Hepatocyte (in vitro differentiated cells): Measurements from ENCODE around the gene DNM3. TPM values are rescaled to one million over a fixed set of nuclear protein-coding genes. Genes with fewer than 3 reads are reported as not detected.
A peak's percentile ranks its signal among the peaks of the same experiment; 100 is the strongest.

Source experiments
- DNase-seq: peaks from one replicate; pipeline ENCODE4 v3.0.0-alpha.2; 2016; ENCODE audit warnings: low spot score
- H2AFZ ChIP-seq: fragments of 200-600 bp; sonication (generic); 2 replicates; pipeline ENCODE4 v1.6.0; 2016; ENCODE audit warnings: antibody characterized with exemption, mild to moderate bottlenecking
- H3K27ac ChIP-seq: fragments of 200-600 bp; sonication (generic); 2 replicates; pipeline ENCODE4 v1.5.1; 2016; ENCODE audit warnings: mild to moderate bottlenecking
- H3K27me3 ChIP-seq: fragments of 200-600 bp; sonication (generic); 2 replicates; pipeline ENCODE4 v1.6.1; 2016
- H3K36me3 ChIP-seq: fragments of 200-600 bp; sonication (generic); replicated peaks from 2 replicates; pipeline ENCODE4 v1.5.1; 2016; ENCODE audit warnings: low read depth; ENCODE audit not compliant: insufficient read depth
- H3K4me1 ChIP-seq: fragments of 200-600 bp; sonication (generic); 2 replicates; pipeline ENCODE4 v1.5.1; 2016; ENCODE audit warnings: mild to moderate bottlenecking, moderate library complexity; ENCODE audit not compliant: insufficient read depth
- H3K4me2 ChIP-seq: fragments of 200-600 bp; sonication (generic); 2 replicates; pipeline ENCODE4 v1.6.0; 2016
- H3K4me3 ChIP-seq: fragments of 200-600 bp; sonication (generic); 2 replicates; pipeline ENCODE4 v1.5.1; 2016; ENCODE audit warnings: mild to moderate bottlenecking
- H3K79me2 ChIP-seq: fragments of 200-600 bp; sonication (generic); 2 replicates; pipeline ENCODE4 v1.6.0; 2017; ENCODE audit warnings: mild to moderate bottlenecking
- H3K9me2 ChIP-seq: fragments of 200-600 bp; sonication (generic); replicated peaks from 2 replicates; pipeline ENCODE4 v1.6.0; 2017; ENCODE audit warnings: mild to moderate bottlenecking; ENCODE audit not compliant: insufficient read depth
- H3K9me3 ChIP-seq: fragments of 200-600 bp; sonication (generic); 2 replicates; pipeline ENCODE4 v1.5.1; 2016; ENCODE audit warnings: low read depth, mild to moderate bottlenecking
- H4K20me1 ChIP-seq: fragments of 200-600 bp; sonication (generic); 2 replicates; pipeline ENCODE4 v1.6.0; 2016; ENCODE audit warnings: mild to moderate bottlenecking; ENCODE audit not compliant: insufficient read depth, poor library complexity, severe bottlenecking
- EZH2 ChIP-seq: fragments of 200-600 bp; sonication (generic); IDR thresholded peaks from 2 replicates; pipeline ENCODE4 v1.6.1; 2016; ENCODE audit warnings: antibody characterized with exemption, mild to moderate bottlenecking, borderline replicate concordance
- EZH2phosphoT487 ChIP-seq: fragments of 200-600 bp; sonication (generic); IDR thresholded peaks from one replicate; pipeline ENCODE4 v1.6.1; 2018; ENCODE audit warnings: antibody characterized with exemption, mild to moderate bottlenecking, low read depth, moderate library complexity; ENCODE audit not compliant: unreplicated experiment, severe bottlenecking
- WGBS: methylation state at CpG from one replicate; pipeline ENCODE4 v1.1.6; 2016; ENCODE audit warnings: low lambda C conversion rate; ENCODE audit errors: missing lambda C conversion rate; 5-methylcytosine and 5-hydroxymethylcytosine counted together
- microRNA counts: library from miRNA; unstranded; fragments of <30 nt; microRNA quantifications from one replicate; lab custom pipeline; 2017
- microRNA-seq: library from miRNA; unstranded; fragments of <30 nt; microRNA quantifications from one replicate; pipeline ENCODE4, GENCODE V29; 2017
- polyA plus RNA-seq: library from polyadenylated mRNA; unstranded; fragments of >200 nt; fragmentation: Nextera tagmentation; extraction: Ambion mirVana; gene quantifications from 2 replicates; pipeline ENCODE4 v1.2.1, GENCODE V29; 2016
- small RNA-seq: library from RNA; depleted of rRNA; stranded (forward); fragments of <200 nt; gene quantifications from one replicate; pipeline ENCODE3, GENCODE V24; 2014
- total RNA-seq: library from RNA; depleted of rRNA; stranded (reverse); fragments of >200 nt; gene quantifications from 2 replicates; pipeline ENCODE4 v1.2.3, GENCODE V29; 2014
- TF ChIP-seq, protein P1 (sequence below): fragments of 200-600 bp; sonication (generic); IDR thresholded peaks from 2 replicates; pipeline ENCODE4 v1.5.1; 2016; ENCODE audit warnings: antibody characterized with exemption, mild to moderate bottlenecking; ENCODE audit not compliant: poor library complexity

Gene DNM3
- total and polyA plus RNA-seq, 2 experiments from 2014 or later: 1.5 TPM; not detected in 1

DNA sequence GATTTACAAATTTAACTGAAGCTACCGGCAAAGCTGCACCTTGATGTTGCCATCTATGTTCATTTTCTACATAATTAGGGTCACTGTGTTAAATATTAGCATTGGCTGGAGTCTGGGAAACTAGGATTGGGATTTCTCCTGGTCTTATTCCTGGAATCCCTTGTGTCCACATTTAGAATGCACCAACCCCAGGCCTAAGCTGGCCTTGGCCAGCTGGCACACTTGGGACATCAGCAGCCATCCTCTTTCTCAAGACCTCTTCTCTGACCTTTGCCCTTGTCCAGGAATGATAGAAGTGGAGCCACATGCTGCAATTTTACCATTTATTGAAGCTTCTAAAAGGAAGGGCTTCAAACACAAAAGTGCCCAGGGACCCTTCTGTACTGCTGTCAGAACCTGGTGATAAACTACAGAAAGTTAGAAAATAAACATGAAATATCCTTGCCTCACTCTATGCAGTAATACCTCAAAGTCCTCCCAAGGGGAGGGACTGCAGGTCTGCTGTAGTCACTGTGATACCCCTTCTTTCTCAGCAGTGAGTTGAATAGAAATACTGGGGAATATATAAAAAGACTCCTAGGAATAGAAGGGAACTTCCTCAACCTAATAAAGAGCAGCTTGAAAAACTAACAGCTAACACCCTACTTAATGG is 616.3 kb downstream of the DNM3 start:
- Histone ChIP-seq H2AFZ (no peak overlapping the region), H3K79me2 (no peaks in the 10 kb centered on the region), H3K27ac (no peak overlapping the region), H3K9me2 (no peaks in the 10 kb centered on the region), H3K9me3 (no peaks in the 10 kb centered on the region), H3K36me3 (no peaks in the 10 kb centered on the region), H3K27me3 (no peaks in the 10 kb centered on the region), H3K4me3 (no peak overlapping the region), H3K4me1 (peaks cover 26% of the 10 kb centered on the region), H4K20me1 (no peaks in the 10 kb centered on the region), H3K4me2 (no peak overlapping the region)
- TF ChIP-seq EZH2phosphoT487 (no peak), EZH2 (no peak)
- TF ChIP-seq, protein P1, sequence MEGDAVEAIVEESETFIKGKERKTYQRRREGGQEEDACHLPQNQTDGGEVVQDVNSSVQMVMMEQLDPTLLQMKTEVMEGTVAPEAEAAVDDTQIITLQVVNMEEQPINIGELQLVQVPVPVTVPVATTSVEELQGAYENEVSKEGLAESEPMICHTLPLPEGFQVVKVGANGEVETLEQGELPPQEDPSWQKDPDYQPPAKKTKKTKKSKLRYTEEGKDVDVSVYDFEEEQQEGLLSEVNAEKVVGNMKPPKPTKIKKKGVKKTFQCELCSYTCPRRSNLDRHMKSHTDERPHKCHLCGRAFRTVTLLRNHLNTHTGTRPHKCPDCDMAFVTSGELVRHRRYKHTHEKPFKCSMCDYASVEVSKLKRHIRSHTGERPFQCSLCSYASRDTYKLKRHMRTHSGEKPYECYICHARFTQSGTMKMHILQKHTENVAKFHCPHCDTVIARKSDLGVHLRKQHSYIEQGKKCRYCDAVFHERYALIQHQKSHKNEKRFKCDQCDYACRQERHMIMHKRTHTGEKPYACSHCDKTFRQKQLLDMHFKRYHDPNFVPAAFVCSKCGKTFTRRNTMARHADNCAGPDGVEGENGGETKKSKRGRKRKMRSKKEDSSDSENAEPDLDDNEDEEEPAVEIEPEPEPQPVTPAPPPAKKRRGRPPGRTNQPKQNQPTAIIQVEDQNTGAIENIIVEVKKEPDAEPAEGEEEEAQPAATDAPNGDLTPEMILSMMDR: no peak
- WGBS: 95% methylated on average over 1 of the region's 1 CpG
- DNase-seq: no peak

DNA sequence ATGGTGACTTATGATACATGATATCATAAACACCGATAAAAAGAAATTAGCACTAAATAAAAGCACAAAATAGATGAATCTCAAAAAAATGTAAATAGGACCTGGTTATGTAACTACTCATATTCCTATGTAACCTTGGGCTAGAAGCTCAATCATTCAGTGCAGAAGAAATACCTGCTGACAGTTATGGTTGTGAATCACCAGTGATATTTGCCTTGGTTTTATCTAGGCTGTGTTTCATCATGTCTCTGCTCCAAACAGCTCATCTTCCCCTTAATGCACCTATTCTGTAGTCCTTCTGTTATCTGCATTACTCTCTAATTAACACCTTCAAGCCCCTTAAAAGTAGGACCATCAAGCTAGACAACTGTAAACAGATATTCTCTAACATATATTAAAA is 618.9 kb downstream of the DNM3 start:
- no peaks in the 10 kb centered on the region for H3K36me3 ChIP-seq
- H3K4me3 ChIP-seq: no peak overlapping the region
- no peaks in the 10 kb centered on the region for H3K27me3 ChIP-seq
- H2AFZ ChIP-seq: no peak overlapping the region
- H3K9me2 ChIP-seq: no peaks in the 10 kb centered on the region
- H3K4me2 ChIP-seq: peak overlapping the region; percentile 32
- TF ChIP-seq, protein P1: no peak
- TF ChIP-seq EZH2phosphoT487: no peak
- TF ChIP-seq EZH2: no peak
- H4K20me1 ChIP-seq: no peaks in the 10 kb centered on the region
- no peak for DNase-seq
- H3K79me2 ChIP-seq: no peaks in the 10 kb centered on the region
- H3K9me3 ChIP-seq: no peaks in the 10 kb centered on the region
- H3K4me1 ChIP-seq: peaks cover 20% of the 10 kb centered on the region
- WGBS: 67% methylated on average over 1 of the region's 1 CpG
- peak overlapping the region; percentile 49 for H3K27ac ChIP-seq

DNA sequence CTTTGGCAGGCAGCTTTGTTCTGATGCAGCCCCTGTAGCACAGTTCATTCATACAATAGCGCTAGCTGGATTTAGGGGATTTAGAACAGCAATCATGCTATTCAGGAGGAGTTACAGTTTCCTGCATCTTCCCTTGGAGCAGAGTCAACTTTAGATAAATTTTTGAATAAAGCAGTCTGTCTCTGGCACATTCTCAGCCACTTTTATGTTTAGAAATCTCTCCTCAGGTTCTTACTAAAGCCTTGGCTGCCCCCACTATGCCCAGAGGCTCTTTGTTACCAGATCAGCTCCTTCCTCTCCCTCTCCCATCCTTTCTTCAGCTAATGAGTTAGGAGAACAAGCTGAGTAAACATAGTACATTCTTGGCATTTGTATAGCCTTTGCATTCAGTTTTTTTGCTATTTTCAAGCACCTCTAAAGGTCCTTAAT is 619.6 kb downstream of the DNM3 start:
- H3K36me3 ChIP-seq: no peaks in the 10 kb centered on the region
- TF ChIP-seq, protein P1: no peak
- TF ChIP-seq EZH2 (no peak), EZH2phosphoT487 (no peak)
- no peaks in the 10 kb centered on the region for H4K20me1 ChIP-seq
- peak overlapping the region; percentile 49 for H3K27ac ChIP-seq
- no peaks in the 10 kb centered on the region for H3K79me2 ChIP-seq
- 23% methylated on average over 1 of the region's 1 CpG for WGBS
- no peaks in the 10 kb centered on the region for H3K9me2 ChIP-seq
- H3K4me1 ChIP-seq: peaks cover 20% of the 10 kb centered on the region
- no peak overlapping the region for H3K4me3 ChIP-seq
- no peaks in the 10 kb centered on the region for H3K27me3 ChIP-seq
- DNase-seq: no peak
- peak overlapping the region; percentile 32 for H3K4me2 ChIP-seq
- H3K9me3 ChIP-seq: no peaks in the 10 kb centered on the region
- no peak overlapping the region for H2AFZ ChIP-seq

MicroRNAs encoded within 50 kb of the gene (microRNA counts, 767-probe panel; counts per million panel counts)
- microRNA hsa-miR-199a-3p+hsa-miR-199b-3p (lab: Ali Mortazavi, UCI): 12,216 counts per million, percentile 96 among the panel's probes with 10 or more counts
- microRNA hsa-miR-199a-5p (lab: Ali Mortazavi, UCI): 10,225 counts per million, percentile 83 among the panel's probes with 10 or more counts
- microRNA hsa-miR-214-3p (lab: Ali Mortazavi, UCI): 7,819 counts per million, percentile 49 among the panel's probes with 10 or more counts

Small RNAs within 50 kb of the gene (microRNA-seq; reads per million reads assigned to microRNA genes)
- gene MIR199A2 (66.2 reads per million, percentile 56 among the genes with 10 or more reads in this experiment), gene MIR3120 (not detected)

Small RNAs within 50 kb of the gene (small RNA-seq; reads per million reads assigned to genes)
- gene MIR199A2: 4.2 reads per million, percentile 92 among the genes with 10 or more reads in this experiment
- gene RNU6-157P: not detected

Other genes starting within 250 kb of the DNM3 start
- not detected in 2 replicates for gene MYOCOS, start 219.3 kb upstream of the DNM3 start, total RNA-seq
- not detected in 2 replicates for gene MYOCOS, start 219.3 kb upstream of the DNM3 start, polyA plus RNA-seq
- not detected in 2 replicates for gene MYOC, start 188.8 kb upstream of the DNM3 start, total RNA-seq
- not detected in 2 replicates for gene MYOC, start 188.8 kb upstream of the DNM3 start, polyA plus RNA-seq
- 8.9 and 9.1 TPM in 2 replicates for gene VAMP4, start 99.4 kb upstream of the DNM3 start, total RNA-seq
- 5.8 and 9.5 TPM in 2 replicates for gene VAMP4, start 99.4 kb upstream of the DNM3 start, polyA plus RNA-seq
- gene METTL13, start 59.8 kb upstream of the DNM3 start, total RNA-seq: 18.9 and 24.4 TPM in 2 replicates
- gene METTL13, start 59.8 kb upstream of the DNM3 start, polyA plus RNA-seq: 19.5 and 24.0 TPM in 2 replicates